Lower leg skin (tissue), 3 donors: Measurements from ENCODE around the gene PPFIA1.

Experiments
- CTCF ChIP-seq, 3 donors: fragments of 450-650 bp; IDR thresholded peaks; one replicate each; pipeline ENCODE4 v1.5.1; 2016; ENCODE audit warnings: antibody characterized with exemption in 3 of 3, mild to moderate bottlenecking in 3 of 3, moderate library complexity in 2 of 3
- POLR2A ChIP-seq, 2 donors: fragments of 450-650 bp; IDR thresholded peaks; one replicate each; pipeline ENCODE4 v1.6.1; 2016 to 2017; ENCODE audit warnings: antibody characterized with exemption in 2 of 2, mild to moderate bottlenecking in 1 of 2, moderate library complexity in 1 of 2

DNA sequence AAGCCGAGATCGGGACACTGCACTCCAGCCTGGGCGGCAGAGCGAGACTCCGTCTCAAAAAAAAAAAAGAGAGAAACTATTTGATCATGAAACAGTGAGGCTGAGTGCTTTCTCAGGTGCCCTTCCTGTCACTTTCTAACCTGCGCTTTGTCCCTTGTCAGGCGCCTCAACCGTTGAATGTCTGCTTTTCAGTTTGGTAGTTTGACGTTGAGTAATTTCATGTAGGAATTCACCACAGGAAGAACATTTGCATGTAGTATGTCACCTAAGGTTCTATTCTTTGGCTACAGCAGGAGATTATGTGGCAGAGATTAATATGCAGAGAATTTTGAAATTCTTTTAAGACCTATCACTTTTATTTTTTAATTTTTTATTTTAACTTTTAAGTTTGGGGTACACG, 57.2 kb downstream of the PPFIA1 start:
- TF ChIP-seq POLR2A (IDR thresholded peaks at IDR 0.05) = no peak
- no peak for TF ChIP-seq CTCF (IDR thresholded peaks at IDR 0.05)
